Endodermal cell (in vitro differentiated cells): ENCODE data around the gene RBM15B. TPM values are rescaled to one million over a fixed set of nuclear protein-coding genes. Genes with fewer than 3 reads are reported as not detected.

ENCODE experiments used
- DNase-seq: peaks from one replicate; pipeline ENCODE4 v3.0.0-alpha.2; 2017
- H3K27ac ChIP-seq: 2 replicates; pipeline ENCODE4 v1.5.1; 2013; ENCODE audit warnings: mild to moderate bottlenecking, low read depth, low read length, moderate library complexity
- H3K27me3 ChIP-seq: 2 replicates; pipeline ENCODE4 v1.6.1; 2013; ENCODE audit warnings: mild to moderate bottlenecking, low read length, moderate library complexity; ENCODE audit not compliant: insufficient read depth, control insufficient read depth, poor library complexity, severe bottlenecking
- H3K36me3 ChIP-seq: 2 replicates; pipeline ENCODE4 v1.7.0; 2013; ENCODE audit warnings: mild to moderate bottlenecking, low read length, moderate library complexity; ENCODE audit not compliant: control insufficient read depth, insufficient read depth
- H3K4me1 ChIP-seq: one replicate; pipeline ENCODE4 v1.7.0; 2013; ENCODE audit warnings: low read length; ENCODE audit not compliant: control insufficient read depth, insufficient read depth
- H3K4me3 ChIP-seq: 2 replicates; pipeline ENCODE4 v1.5.1; 2013; ENCODE audit warnings: mild to moderate bottlenecking, low read length, moderate library complexity
- H3K9ac ChIP-seq: 2 replicates; pipeline ENCODE4 v1.6.1; 2013; ENCODE audit warnings: mild to moderate bottlenecking, low read length, moderate library complexity; ENCODE audit not compliant: poor library complexity, severe bottlenecking; ENCODE audit errors: extremely low read depth
- H3K9me3 ChIP-seq: 2 replicates; pipeline ENCODE4 v1.6.1; 2013; ENCODE audit warnings: mild to moderate bottlenecking, low read length, moderate library complexity; ENCODE audit not compliant: control insufficient read depth
- H3K27ac Mint-ChIP-seq: 2 replicates; pipeline ENCODE4 v1.8.0; 2020; ENCODE audit warnings: mixed read lengths
- H3K27me3 Mint-ChIP-seq: 2 replicates; pipeline ENCODE4 v1.8.0; 2021; ENCODE audit warnings: mild to moderate bottlenecking, mixed read lengths; ENCODE audit not compliant: insufficient read depth
- H3K36me3 Mint-ChIP-seq: 2 replicates; pipeline ENCODE4 v1.8.0; 2020; ENCODE audit warnings: low read depth, mixed read lengths
- H3K4me1 Mint-ChIP-seq: 2 replicates; pipeline ENCODE4 v1.8.0; 2020; ENCODE audit warnings: mixed read lengths
- H3K4me3 Mint-ChIP-seq: 2 replicates; pipeline ENCODE4 v1.8.0; 2020; ENCODE audit warnings: mild to moderate bottlenecking, moderate library complexity, mixed read lengths
- H3K9me3 Mint-ChIP-seq: 2 replicates; pipeline ENCODE4 v1.8.0; 2020; ENCODE audit warnings: mild to moderate bottlenecking, mixed read lengths
- WGBS, 2 experiments: methylation state at CpG; one replicate each; pipeline versions ENCODE4 v1.1.5 to v1.1.7; 2013; ENCODE audit warnings: missing lambda C conversion rate in 2 of 2, mixed read lengths in 1 of 2; ENCODE audit not compliant: insufficient coverage in 1 of 2, insufficient read length in 1 of 2; 5-methylcytosine and 5-hydroxymethylcytosine counted together
- total RNA-seq, 2 donors: library from RNA; stranded (reverse); fragmentation: NEBNext Ultra II Directional in 1 of 2; extraction: Animal tissue kit (Norgen Biotek cat#: 25700) in 1 of 2; gene quantifications; 2 replicates in 1 of 2; 3 replicates in 1 of 2; pipeline ENCODE4 v1.2.1, GENCODE V29; 2021
- TF ChIP-seq, protein P1 (sequence below): fragments of 200-600 bp; sonication (generic); conservative IDR thresholded peaks from 2 replicates; pipeline ENCODE4 v1.5.0; 2021; ENCODE audit warnings: antibody characterized with exemption, mild to moderate bottlenecking

Gene RBM15B
- total RNA-seq, 2 donors from 2014 or later = 49.5 to 58.2 TPM

- Mint-ChIP-seq H3K36me3 (peaks cover 42% of the 10 kb centered on the region), H3K27ac (no peak overlapping the region), H3K9me3 (no peaks in the 10 kb centered on the region), H3K27me3 (no peaks in the 10 kb centered on the region), H3K4me1 (no peaks in the 10 kb centered on the region), H3K4me3 (no peak overlapping the region)
- WGBS, 2 experiments = 98% methylated on average over 3 of the region's 4 CpGs; no CpG with 5 or more reads in 1 of the 2 experiments
- DNase-seq = no peak
- Histone ChIP-seq H3K9me3 (no peaks in the 10 kb centered on the region), H3K27me3 (no peaks in the 10 kb centered on the region), H3K4me1 (no peaks in the 10 kb centered on the region), H3K4me3 (no peak overlapping the region), H3K27ac (no peak overlapping the region), H3K36me3 (peaks cover 47% of the 10 kb centered on the region), H3K9ac (no peak overlapping the region)
- TF ChIP-seq, protein P1, sequence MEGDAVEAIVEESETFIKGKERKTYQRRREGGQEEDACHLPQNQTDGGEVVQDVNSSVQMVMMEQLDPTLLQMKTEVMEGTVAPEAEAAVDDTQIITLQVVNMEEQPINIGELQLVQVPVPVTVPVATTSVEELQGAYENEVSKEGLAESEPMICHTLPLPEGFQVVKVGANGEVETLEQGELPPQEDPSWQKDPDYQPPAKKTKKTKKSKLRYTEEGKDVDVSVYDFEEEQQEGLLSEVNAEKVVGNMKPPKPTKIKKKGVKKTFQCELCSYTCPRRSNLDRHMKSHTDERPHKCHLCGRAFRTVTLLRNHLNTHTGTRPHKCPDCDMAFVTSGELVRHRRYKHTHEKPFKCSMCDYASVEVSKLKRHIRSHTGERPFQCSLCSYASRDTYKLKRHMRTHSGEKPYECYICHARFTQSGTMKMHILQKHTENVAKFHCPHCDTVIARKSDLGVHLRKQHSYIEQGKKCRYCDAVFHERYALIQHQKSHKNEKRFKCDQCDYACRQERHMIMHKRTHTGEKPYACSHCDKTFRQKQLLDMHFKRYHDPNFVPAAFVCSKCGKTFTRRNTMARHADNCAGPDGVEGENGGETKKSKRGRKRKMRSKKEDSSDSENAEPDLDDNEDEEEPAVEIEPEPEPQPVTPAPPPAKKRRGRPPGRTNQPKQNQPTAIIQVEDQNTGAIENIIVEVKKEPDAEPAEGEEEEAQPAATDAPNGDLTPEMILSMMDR = no peak
Observed at GRCh38 chr3:51426921-51427320, 35.8 kb downstream of the RBM15B start.

- Mint-ChIP-seq H3K36me3 (peaks cover 50% of the 10 kb centered on the region), H3K9me3 (no peaks in the 10 kb centered on the region), H3K4me1 (no peaks in the 10 kb centered on the region), H3K27me3 (no peaks in the 10 kb centered on the region), H3K27ac (no peak overlapping the region), H3K4me3 (no peak overlapping the region)
- H3K9me3 ChIP-seq = no peaks in the 10 kb centered on the region
- H3K4me1 ChIP-seq = no peaks in the 10 kb centered on the region
- TF ChIP-seq, protein P1 = no peak
- WGBS, 2 experiments = 88 to 93% methylated on average over 1 to 3 of the region's 3 CpGs
- peaks cover 60% of the 10 kb centered on the region for H3K36me3 ChIP-seq
- DNase-seq = no peak
- H3K27ac ChIP-seq = no peak overlapping the region
- no peaks in the 10 kb centered on the region for H3K27me3 ChIP-seq
- no peak overlapping the region for H3K4me3 ChIP-seq
- H3K9ac ChIP-seq = no peak overlapping the region
Observed at GRCh38 chr3:51429138-51429537, 38.1 kb downstream of the RBM15B start.

GRCh38 chr3:51434110-51434509 lies 43.0 kb downstream of the RBM15B start:
- Histone ChIP-seq H3K27me3 (no peaks in the 10 kb centered on the region), H3K4me3 (no peak overlapping the region), H3K9me3 (no peaks in the 10 kb centered on the region), H3K9ac (no peak overlapping the region), H3K27ac (no peak overlapping the region), H3K36me3 (peaks cover 56% of the 10 kb centered on the region), H3K4me1 (no peaks in the 10 kb centered on the region)
- Mint-ChIP-seq H3K36me3 (peaks cover 42% of the 10 kb centered on the region), H3K27ac (no peak overlapping the region), H3K4me3 (no peak overlapping the region), H3K9me3 (no peaks in the 10 kb centered on the region), H3K4me1 (no peaks in the 10 kb centered on the region), H3K27me3 (no peaks in the 10 kb centered on the region)
- WGBS, 2 experiments = 94 to 100% methylated on average over 5 of the region's 5 CpGs
- no peak for DNase-seq
- TF ChIP-seq, protein P1 = no peak
